GM21825 (cell line): ENCODE results near the gene ELMO1.

Experiments used
- ATAC-seq: cut with Tn5 transposase; IDR thresholded peaks from one replicate; pipeline ENCODE4 v1.9.1; 2021; ENCODE audit warnings: mild to moderate bottlenecking, moderate library complexity; ENCODE audit not compliant: unreplicated experiment

ELMO1 gene

GRCh38 chr7:37039131-37039749, 409.4 kb downstream of the ELMO1 start:
- no peak for ATAC-seq

- ATAC-seq: no peak
Measured at GRCh38 chr7:37038706-37039105, 410.0 kb downstream of the ELMO1 start.

GRCh38 chr7:37037286-37037685, 411.4 kb downstream of the ELMO1 start:
- no peak for ATAC-seq

GRCh38 chr7:37035631-37036030, 413.0 kb downstream of the ELMO1 start:
- no peak for ATAC-seq

GRCh38 chr7:37033141-37033540, 415.5 kb downstream of the ELMO1 start:
- ATAC-seq: no peak

GRCh38 chr7:37032258-37032601, 416.4 kb downstream of the ELMO1 start:
- ATAC-seq: no peak

GRCh38 chr7:37031571-37032257, 416.9 kb downstream of the ELMO1 start:
- ATAC-seq: no peak

- ATAC-seq: no peak
Measured at GRCh38 chr7:37028909-37029440, 419.7 kb downstream of the ELMO1 start.

GRCh38 chr7:37027557-37028341, 420.9 kb downstream of the ELMO1 start:
- ATAC-seq: no peak

GRCh38 chr7:37027104-37027503, 421.6 kb downstream of the ELMO1 start:
- ATAC-seq: no peak

GRCh38 chr7:37018954-37019353, 429.7 kb downstream of the ELMO1 start:
- ATAC-seq: no peak

GRCh38 chr7:37016064-37016878, 432.4 kb downstream of the ELMO1 start:
- ATAC-seq: no peak

- ATAC-seq: no peak
Measured at GRCh38 chr7:37015353-37016034, 433.2 kb downstream of the ELMO1 start.

- no peak for ATAC-seq
Measured at GRCh38 chr7:37013771-37014170, 434.9 kb downstream of the ELMO1 start.

- no peak for ATAC-seq
Measured at GRCh38 chr7:37011151-37011890, 437.3 kb downstream of the ELMO1 start.

- no peak for ATAC-seq
Measured at GRCh38 chr7:37009125-37009675, 439.5 kb downstream of the ELMO1 start.

GRCh38 chr7:37007691-37008090, 441.0 kb downstream of the ELMO1 start:
- no peak for ATAC-seq

GRCh38 chr7:37007268-37007667, 441.4 kb downstream of the ELMO1 start:
- ATAC-seq: no peak

- ATAC-seq: no peak
Measured at GRCh38 chr7:37006764-37007163, 441.9 kb downstream of the ELMO1 start.
